GM12891 (cell line): ENCODE data around the gene SLAMF9.

Source experiments
- PAX5 ChIP-seq: IDR thresholded peaks from 2 replicates; pipeline ENCODE4 v1.6.1; 2011; ENCODE audit warnings: low read length, moderate library complexity, mild to moderate bottlenecking; ENCODE audit not compliant: insufficient read depth, severe bottlenecking
- POLR2A ChIP-seq: IDR thresholded peaks from 2 replicates; pipeline ENCODE4 v1.6.1; 2011; ENCODE audit warnings: low read depth, low read length, control low read depth
- POLR2AphosphoS5 ChIP-seq: IDR thresholded peaks from 2 replicates; pipeline ENCODE4 v1.6.1; 2011; ENCODE audit warnings: low read depth, low read length, control low read depth
- SPI1 ChIP-seq: IDR thresholded peaks from 2 replicates; pipeline ENCODE4 v1.6.1; 2011; ENCODE audit warnings: low read depth, low read length, control low read depth
- TAF1 ChIP-seq: IDR thresholded peaks from 2 replicates; pipeline ENCODE4 v1.6.1; 2011; ENCODE audit warnings: low read depth, low read length, control low read depth

DNA sequence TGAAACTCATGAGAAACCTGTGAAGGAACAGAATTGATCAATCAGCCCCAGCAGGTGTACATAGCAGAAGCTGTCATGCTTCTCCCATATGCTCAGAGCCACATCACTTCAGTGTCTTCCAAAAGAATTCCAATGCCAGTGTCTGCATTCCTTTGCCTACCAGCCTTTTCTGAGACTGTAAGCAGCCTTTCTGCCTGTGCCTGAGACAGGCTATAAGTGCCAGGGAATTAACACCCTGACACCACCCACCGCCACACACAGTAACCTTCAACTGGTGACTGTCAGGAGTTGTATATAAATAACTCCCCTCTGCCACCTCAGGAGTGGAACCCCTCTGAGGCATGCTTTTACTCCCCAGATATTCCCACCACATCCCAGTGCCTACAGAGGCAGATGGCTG, 38.1 kb upstream of the SLAMF9 start:
- TF ChIP-seq POLR2AphosphoS5 = no peak
- no peak for TF ChIP-seq POLR2A
- no peak for TF ChIP-seq TAF1
- no peak for TF ChIP-seq SPI1
- TF ChIP-seq PAX5 = no peak
